Heart left ventricle (tissue), 13 donors: Measurements from ENCODE around the gene PRKCH.

Experiments used
- CTCF ChIP-seq, 12 donors: fragments of 200-600 bp; sonication (generic) in 4 of 12; IDR thresholded peaks; one replicate each; pipeline versions ENCODE4 v1.5.0 to v1.8.0; 2018 to 2022; ENCODE audit warnings: antibody characterized with exemption in 12 of 12, mild to moderate bottlenecking in 5 of 12
- POLR2A ChIP-seq, 2 donors: fragments of 450-650 bp; IDR thresholded peaks; one replicate each; pipeline ENCODE4 v1.6.1; 2017; ENCODE audit warnings: antibody characterized with exemption in 2 of 2, mild to moderate bottlenecking in 2 of 2, moderate library complexity in 2 of 2
- donor health status: ischemic (EF 13 %, LVEDD 7.1; RV severe dilation, severe dysfunction).
- donor health status: DM: no; HTN: yes; CAD: no.
- donor health status: DM: no; HTN: no; CAD: no.
- donor health status: ischemic (EF 25% LVEDD 6.9; RV normal size, moderate dysfunction).
- donor health status: ischemic (EF 25% LVEDD 5.7; RV mildly dilated, moderate dysfunction).
- donor health status: ischemic (EF 35%, LVEDD 5.7; RV mildly dilated, moderate dysfunction).
- donor health status: nonischemic (EF 11% LVEDD 7.7; RV severe dilation, severe dysfunction).
- donor health status: DM: yes; HTN: yes; CAD: no.
- donor health status: PGD.
- donor health status: ischemic (EF 29% LVEDD 5.4; RV normal size, mild dysfunction).
- donor health status: nonischemic (EF 23%, LVEDD 6.1; RV moderate dilation, normal function).

- TF ChIP-seq CTCF (IDR thresholded peaks at IDR 0.05): peak in 10 of 12 donors; percentile 19 to 58 (median 36)
- TF ChIP-seq POLR2A (IDR thresholded peaks at IDR 0.05): no peak
These were observed 149.0 kb downstream of the PRKCH start for GRCh38 chr14:61470261-61470960.
